SU-DHL-6 (cell line): ENCODE data around the gene SLC25A19.

Experiments
- H2AFZ ChIP-seq: fragments of 200-600 bp; sonication (generic); 2 replicates; pipeline ENCODE4 v1.6.1; 2014; ENCODE audit warnings: low read depth, mild to moderate bottlenecking, moderate library complexity, mixed read lengths, antibody characterized with exemption, low read length; ENCODE audit not compliant: severe bottlenecking
- H3F3A ChIP-seq: fragments of 200-600 bp; shearing (Covaris generic); 2 replicates; pipeline ENCODE4 v1.6.0; 2016; ENCODE audit warnings: antibody characterized with exemption, mild to moderate bottlenecking; ENCODE audit not compliant: insufficient read depth
- H3K27ac ChIP-seq: fragments of 200-600 bp; sonication (generic); 2 replicates; pipeline ENCODE4 v1.5.1; 2016; ENCODE audit warnings: low read depth, mild to moderate bottlenecking, low read length, moderate library complexity, mixed read lengths
- H3K27me3 ChIP-seq: fragments of 200-600 bp; sonication (generic), shearing (Covaris generic); 2 replicates; pipeline ENCODE4 v1.6.0; 2014; ENCODE audit warnings: mild to moderate bottlenecking, low read length
- H3K36me3 ChIP-seq: fragments of 200-600 bp; sonication (generic); 2 replicates; pipeline ENCODE4 v1.6.1; 2014; ENCODE audit warnings: mild to moderate bottlenecking, low read length, mixed read lengths
- H3K4me2 ChIP-seq: fragments of 300-600, 200-600 bp; shearing (Covaris generic), sonication (generic); 2 replicates; pipeline ENCODE4 v1.6.0; 2014; ENCODE audit warnings: low read length, low read depth, mild to moderate bottlenecking; ENCODE audit not compliant: poor library complexity, severe bottlenecking
- H3K4me3 ChIP-seq: fragments of 200-600 bp; sonication (generic); 2 replicates; pipeline ENCODE4 v1.5.1; 2014; ENCODE audit warnings: antibody characterized with exemption, low read length, mild to moderate bottlenecking, mixed read lengths; ENCODE audit not compliant: insufficient read depth, poor library complexity, severe bottlenecking
- H3K79me2 ChIP-seq: fragments of 200-600 bp; sonication (generic); 2 replicates; pipeline ENCODE4 v1.6.1; 2014; ENCODE audit warnings: mild to moderate bottlenecking, low read length, moderate library complexity; ENCODE audit not compliant: insufficient read depth
- H3K9ac ChIP-seq: fragments of 200-600 bp; sonication (generic); 2 replicates; pipeline ENCODE4 v1.7.0; 2014; ENCODE audit warnings: mild to moderate bottlenecking, low read length
- H3K9me2 ChIP-seq: fragments of 200-600 bp; sonication (generic); replicated peaks from 2 replicates; pipeline ENCODE4 v1.6.1; 2014; ENCODE audit warnings: low read length; ENCODE audit not compliant: insufficient read depth
- H3K9me3 ChIP-seq: fragments of 200-600 bp; sonication (generic); 2 replicates; pipeline ENCODE4 v1.6.1; 2014; ENCODE audit warnings: low read length, mixed read lengths; ENCODE audit not compliant: insufficient read depth
- H4K20me1 ChIP-seq: fragments of 200-600 bp; sonication (generic); 2 replicates; pipeline ENCODE4 v1.6.1; 2014; ENCODE audit warnings: low read depth, mild to moderate bottlenecking, antibody characterized with exemption, low read length, moderate library complexity, mixed read lengths
- EZH2phosphoT487 ChIP-seq: fragments of 200-600 bp; sonication (generic), shearing (Covaris generic); conservative IDR thresholded peaks from 2 replicates; pipeline ENCODE4 v1.6.1; 2018; ENCODE audit warnings: mild to moderate bottlenecking, antibody characterized with exemption, low read length, moderate library complexity, mixed read lengths
- TF ChIP-seq, protein P1 (sequence below): fragments of 200-600 bp; sonication (generic); IDR thresholded peaks from one replicate; pipeline ENCODE4 v1.5.1; 2017; ENCODE audit warnings: antibody characterized with exemption, mild to moderate bottlenecking, low read length, moderate library complexity; ENCODE audit not compliant: insufficient read depth, poor library complexity, severe bottlenecking

The SLC25A19 gene

DNA sequence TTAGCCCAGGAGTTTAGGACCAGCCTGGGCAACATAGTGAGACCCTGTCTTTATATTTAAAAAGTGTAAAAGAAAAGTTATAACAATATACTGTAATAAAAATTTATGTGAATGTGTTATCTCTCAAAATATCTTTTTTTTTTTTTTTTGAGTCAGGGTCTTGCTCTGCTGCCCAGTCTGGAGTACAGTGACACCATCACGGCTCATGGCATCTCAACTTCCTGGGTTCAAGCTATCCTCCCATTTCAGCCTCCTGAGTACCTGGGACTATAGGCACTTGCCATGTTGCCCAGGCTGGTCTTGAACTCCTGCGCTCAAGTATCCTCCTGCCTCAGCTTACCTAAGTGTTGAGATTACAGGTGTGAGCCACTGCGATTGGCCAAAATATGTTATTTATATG, 45.5 kb upstream of the SLC25A19 start:
- Histone ChIP-seq H3F3A (peaks cover 29% of the 10 kb centered on the region), H3K4me2 (no peak overlapping the region), H3K9me2 (no peaks in the 10 kb centered on the region), H3K27ac (no peak overlapping the region), H4K20me1 (peaks cover 7% of the 10 kb centered on the region; the same call in 1 of the 2 replicates), H2AFZ (no peak overlapping the region), H3K9me3 (no peaks in the 10 kb centered on the region), H3K79me2 (peaks cover 90% of the 10 kb centered on the region), H3K4me3 (no peak overlapping the region), H3K9ac (no peak overlapping the region), H3K36me3 (peaks cover 14% of the 10 kb centered on the region; the same call in 1 of the 2 replicates), H3K27me3 (no peaks in the 10 kb centered on the region)
- TF ChIP-seq, protein P1, sequence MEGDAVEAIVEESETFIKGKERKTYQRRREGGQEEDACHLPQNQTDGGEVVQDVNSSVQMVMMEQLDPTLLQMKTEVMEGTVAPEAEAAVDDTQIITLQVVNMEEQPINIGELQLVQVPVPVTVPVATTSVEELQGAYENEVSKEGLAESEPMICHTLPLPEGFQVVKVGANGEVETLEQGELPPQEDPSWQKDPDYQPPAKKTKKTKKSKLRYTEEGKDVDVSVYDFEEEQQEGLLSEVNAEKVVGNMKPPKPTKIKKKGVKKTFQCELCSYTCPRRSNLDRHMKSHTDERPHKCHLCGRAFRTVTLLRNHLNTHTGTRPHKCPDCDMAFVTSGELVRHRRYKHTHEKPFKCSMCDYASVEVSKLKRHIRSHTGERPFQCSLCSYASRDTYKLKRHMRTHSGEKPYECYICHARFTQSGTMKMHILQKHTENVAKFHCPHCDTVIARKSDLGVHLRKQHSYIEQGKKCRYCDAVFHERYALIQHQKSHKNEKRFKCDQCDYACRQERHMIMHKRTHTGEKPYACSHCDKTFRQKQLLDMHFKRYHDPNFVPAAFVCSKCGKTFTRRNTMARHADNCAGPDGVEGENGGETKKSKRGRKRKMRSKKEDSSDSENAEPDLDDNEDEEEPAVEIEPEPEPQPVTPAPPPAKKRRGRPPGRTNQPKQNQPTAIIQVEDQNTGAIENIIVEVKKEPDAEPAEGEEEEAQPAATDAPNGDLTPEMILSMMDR, result no peak
- no peak for TF ChIP-seq EZH2phosphoT487

DNA sequence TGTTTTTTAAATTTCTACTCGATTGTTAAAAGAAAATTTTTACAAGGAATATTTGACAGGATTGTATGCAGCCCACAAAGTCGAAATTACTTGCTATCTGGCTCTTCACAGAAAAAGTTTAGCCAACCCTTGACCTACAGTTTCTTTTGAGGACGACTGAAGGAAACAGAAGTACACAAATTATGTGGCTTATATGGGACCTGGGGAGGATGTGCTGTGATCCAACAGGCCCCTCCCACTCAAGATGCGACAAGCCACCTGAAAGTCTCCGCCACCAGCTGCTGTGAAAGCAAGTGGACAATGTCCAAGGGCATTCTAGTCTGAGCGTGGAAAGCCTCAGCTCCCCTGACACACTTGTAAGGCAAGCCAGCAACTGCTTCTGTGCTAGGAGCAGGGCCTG, 42.4 kb upstream of the SLC25A19 start:
- Histone ChIP-seq H3K9ac (no peak overlapping the region), H3K27me3 (no peaks in the 10 kb centered on the region)

DNA sequence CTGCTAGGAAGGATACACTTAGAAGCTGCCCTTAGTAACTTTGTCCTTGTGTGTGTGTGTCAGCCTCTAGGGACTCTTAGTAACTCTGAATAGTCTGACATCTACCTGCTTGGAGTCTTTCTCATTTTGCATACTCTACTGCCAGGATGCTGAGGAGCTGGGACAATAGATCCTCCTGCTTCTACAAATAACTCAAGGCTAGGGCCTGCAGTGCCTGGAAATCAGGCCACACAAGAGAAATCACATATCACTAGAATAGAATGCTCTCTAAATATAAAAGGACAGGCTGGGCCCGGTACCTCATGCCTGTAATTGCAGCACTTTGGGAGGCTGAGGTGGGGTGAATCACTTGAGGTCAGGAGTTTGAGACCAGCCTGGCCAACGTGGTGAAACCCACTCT, 38.5 kb upstream of the SLC25A19 start:
- peaks cover 4% of the 10 kb centered on the region; the same call in 1 of the 2 replicates for H4K20me1 ChIP-seq
- H3K9me3 ChIP-seq, result no peaks in the 10 kb centered on the region
- no peak overlapping the region for H3K9ac ChIP-seq
- no peaks in the 10 kb centered on the region for H3K27me3 ChIP-seq
- H3K9me2 ChIP-seq, result no peaks in the 10 kb centered on the region
- H2AFZ ChIP-seq, result no peak overlapping the region
- peaks cover 54% of the 10 kb centered on the region for H3K79me2 ChIP-seq
- peaks cover 18% of the 10 kb centered on the region; the same call in 1 of the 2 replicates for H3K36me3 ChIP-seq
- peaks cover 21% of the 10 kb centered on the region for H3F3A ChIP-seq
- H3K4me2 ChIP-seq, result no peak overlapping the region
- H3K4me3 ChIP-seq, result no peak overlapping the region
- no peak overlapping the region for H3K27ac ChIP-seq
- TF ChIP-seq EZH2phosphoT487, result no peak
- TF ChIP-seq, protein P1, result no peak

More for the DNA sequence above, 42.4 kb upstream of the SLC25A19 start:
- TF ChIP-seq, protein P1, result no peak
- TF ChIP-seq EZH2phosphoT487, result no peak
- no peak overlapping the region for H2AFZ ChIP-seq
- H3K9me3 ChIP-seq, result no peaks in the 10 kb centered on the region
- H3K4me2 ChIP-seq, result no peak overlapping the region
- peaks cover 81% of the 10 kb centered on the region for H3K79me2 ChIP-seq
- peaks cover 19% of the 10 kb centered on the region; the same call in 1 of the 2 replicates for H3K36me3 ChIP-seq
- H3K27ac ChIP-seq, result no peak overlapping the region
- H3K4me3 ChIP-seq, result no peak overlapping the region
- H4K20me1 ChIP-seq, result peaks cover 7% of the 10 kb centered on the region; the same call in 1 of the 2 replicates
- no peaks in the 10 kb centered on the region for H3K9me2 ChIP-seq
- H3F3A ChIP-seq, result peaks cover 14% of the 10 kb centered on the region; the same call in 1 of the 2 replicates
